ENCODE measurements around the gene PPP4R4.

- no peak for TF ChIP-seq EZH2 (IDR thresholded peaks at IDR 0.05)
- TF ChIP-seq POLR2A (IDR thresholded peaks at IDR 0.05; ENCODE audit: borderline replicate concordance, extremely low read depth, insufficient read depth, insufficient read length), result no peak
- no peak for TF ChIP-seq POLR2AphosphoS5 (IDR thresholded peaks at IDR 0.05; ENCODE audit: low read depth, low read length)
- TF ChIP-seq SRF (IDR thresholded peaks at IDR 0.05; ENCODE audit: low read depth), result no peak
- TF ChIP-seq RAD21 (IDR thresholded peaks at IDR 0.05; ENCODE audit: low read depth), result no peak
- TF ChIP-seq CTCF (IDR thresholded peaks at IDR 0.05 in 2 of 3, conservative IDR thresholded peaks at IDR 0.05 in 1 of 3; ENCODE audit: borderline replicate concordance in 1 of 3, insufficient read depth in 1 of 3, low read depth in 2 of 3, low read length in 2 of 3), result no peak
- TF ChIP-seq CEBPB (IDR thresholded peaks at IDR 0.05; ENCODE audit: low read depth), result no peak
- TF ChIP-seq SIN3A (IDR thresholded peaks at IDR 0.05; ENCODE audit: low read depth), result no peak
- TF ChIP-seq SP1 (IDR thresholded peaks at IDR 0.05; ENCODE audit: low read depth), result no peak
- TF ChIP-seq, protein P1, sequence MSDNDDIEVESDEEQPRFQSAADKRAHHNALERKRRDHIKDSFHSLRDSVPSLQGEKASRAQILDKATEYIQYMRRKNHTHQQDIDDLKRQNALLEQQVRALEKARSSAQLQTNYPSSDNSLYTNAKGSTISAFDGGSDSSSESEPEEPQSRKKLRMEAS (IDR thresholded peaks at IDR 0.05), result no peak
Measured at GRCh38 chr14:94303111-94303510, 129.0 kb downstream of the PPP4R4 start.
